Upper lobe of left lung (tissue), 4 donors: ENCODE measurements around the gene GPN2.

Experiments
- POLR2A ChIP-seq, 4 donors: fragments of 450-650 bp; IDR thresholded peaks; one replicate each; pipeline ENCODE4 v1.5.1; 2016 to 2017; ENCODE audit warnings: antibody characterized with exemption in 4 of 4, mild to moderate bottlenecking in 2 of 4
- TF ChIP-seq, protein P1 (sequence below), 6 experiments: fragments of 450-650 bp in 4 of 6; fragments of 200-600 bp in 2 of 6; sonication (generic) in 2 of 6; IDR thresholded peaks; one replicate each; pipeline ENCODE4 v1.5.1; 2016 to 2019; ENCODE audit warnings: antibody characterized with exemption in 6 of 6

- TF ChIP-seq, protein P1, sequence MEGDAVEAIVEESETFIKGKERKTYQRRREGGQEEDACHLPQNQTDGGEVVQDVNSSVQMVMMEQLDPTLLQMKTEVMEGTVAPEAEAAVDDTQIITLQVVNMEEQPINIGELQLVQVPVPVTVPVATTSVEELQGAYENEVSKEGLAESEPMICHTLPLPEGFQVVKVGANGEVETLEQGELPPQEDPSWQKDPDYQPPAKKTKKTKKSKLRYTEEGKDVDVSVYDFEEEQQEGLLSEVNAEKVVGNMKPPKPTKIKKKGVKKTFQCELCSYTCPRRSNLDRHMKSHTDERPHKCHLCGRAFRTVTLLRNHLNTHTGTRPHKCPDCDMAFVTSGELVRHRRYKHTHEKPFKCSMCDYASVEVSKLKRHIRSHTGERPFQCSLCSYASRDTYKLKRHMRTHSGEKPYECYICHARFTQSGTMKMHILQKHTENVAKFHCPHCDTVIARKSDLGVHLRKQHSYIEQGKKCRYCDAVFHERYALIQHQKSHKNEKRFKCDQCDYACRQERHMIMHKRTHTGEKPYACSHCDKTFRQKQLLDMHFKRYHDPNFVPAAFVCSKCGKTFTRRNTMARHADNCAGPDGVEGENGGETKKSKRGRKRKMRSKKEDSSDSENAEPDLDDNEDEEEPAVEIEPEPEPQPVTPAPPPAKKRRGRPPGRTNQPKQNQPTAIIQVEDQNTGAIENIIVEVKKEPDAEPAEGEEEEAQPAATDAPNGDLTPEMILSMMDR (IDR thresholded peaks at IDR 0.05), result no peak
- no peak for TF ChIP-seq POLR2A (IDR thresholded peaks at IDR 0.05)
Measured at GRCh38 chr1:26838474-26839338, 51.4 kb downstream of the GPN2 start.
